BE2C (cell line): ENCODE measurements around the gene NME2.
"Not testable (repeated sequence)": the region's sequence is repeated elsewhere in the genome, so short reads cannot be mapped to it uniquely, and the experiment has no call there.

Experiments used
- DNase-seq: peaks from one replicate; pipeline ENCODE4 v3.0.0-alpha.2; 2020
- H3K27me3 ChIP-seq: fragments of 250-450 bp; sonication (Bioruptor Pico); 2 replicates; pipeline ENCODE4 v1.5.1; 2020; ENCODE audit warnings: mild to moderate bottlenecking
- H3K36me3 ChIP-seq: fragments of 250-450 bp; sonication (Bioruptor Pico); 2 replicates; pipeline ENCODE4 v1.5.1; 2020; ENCODE audit warnings: mild to moderate bottlenecking
- H3K4me1 ChIP-seq: fragments of 250-450 bp; sonication (Bioruptor Pico); 2 replicates; pipeline ENCODE4 v1.5.1; 2020
- H3K4me3 ChIP-seq: 2 replicates; pipeline ENCODE4 v1.5.1; 2011; ENCODE audit warnings: low read depth, low read length
- H3K9me3 ChIP-seq: fragments of 250-450 bp; sonication (Bioruptor Pico); 2 replicates; pipeline ENCODE4 v1.5.1; 2020
- TF ChIP-seq, protein P1 (sequence below): IDR thresholded peaks from 2 replicates; pipeline ENCODE4 v1.5.1; 2012; ENCODE audit warnings: mild to moderate bottlenecking, low read depth, low read length

NME2 gene

DNA sequence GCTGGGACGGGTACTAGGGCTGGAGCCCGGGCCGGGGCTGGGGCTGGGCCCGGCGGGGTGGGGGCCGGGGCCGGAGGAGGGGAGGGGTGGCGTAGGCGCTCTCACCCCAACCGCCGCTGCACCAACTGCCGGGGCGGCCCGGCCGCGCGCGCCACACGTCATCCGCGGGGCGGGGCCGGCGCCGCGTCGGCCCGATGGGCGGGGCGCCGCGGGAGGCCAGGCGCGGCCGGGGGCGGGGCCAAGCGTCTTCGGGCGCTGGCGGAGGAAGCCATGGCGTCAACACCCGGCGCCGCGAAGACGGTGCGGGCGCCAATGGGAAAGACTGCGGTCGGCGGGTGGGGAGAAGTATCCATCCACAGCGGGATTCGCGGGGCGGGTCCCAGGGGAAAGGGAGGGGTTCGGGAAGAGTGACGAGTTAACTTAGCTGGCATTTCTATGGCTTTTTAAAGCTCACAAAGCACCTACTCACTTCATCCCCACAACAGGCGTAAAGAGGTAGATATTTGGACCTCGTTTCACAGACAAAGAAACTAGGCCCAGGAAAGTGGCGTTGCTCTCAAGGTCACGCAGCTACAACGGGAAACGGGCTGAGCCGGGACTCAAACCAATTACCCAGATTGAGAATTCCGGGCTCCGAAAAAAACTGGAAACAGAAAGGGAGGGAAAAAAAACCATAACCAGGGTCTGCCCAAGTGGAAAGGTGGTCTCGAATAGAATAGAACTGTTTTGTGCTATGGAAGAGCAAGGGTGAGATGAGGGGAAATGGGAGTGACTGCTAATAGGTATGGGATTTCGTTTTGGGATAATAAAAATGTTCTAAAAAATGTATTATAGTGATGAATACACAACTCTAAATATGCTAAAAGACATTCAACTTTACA lies 45.2 kb upstream of the NME2 start, which contains the start of gene SPAG9:
TSS of gene SPAG9 (minus strand) at position 130 of the 881 bp plus-strand sequence. CDS start 212 bp downstream, outside the sequence.
- Histone ChIP-seq H3K4me1 (0 out of 2 replicates have a peak, but pooled peaks cover 4% of the 10 kb centered on the region), H3K27me3 (no peaks in the 10 kb centered on the region), H3K9me3 (no peaks in the 10 kb centered on the region), H3K4me3 (peak within 1 kb of the TSS; percentile 93), H3K36me3 (0 out of 2 replicates have a peak, but pooled peaks cover 2% of the 10 kb centered on the region)
- peak; percentile 98 for DNase-seq
- TF ChIP-seq, protein P1, sequence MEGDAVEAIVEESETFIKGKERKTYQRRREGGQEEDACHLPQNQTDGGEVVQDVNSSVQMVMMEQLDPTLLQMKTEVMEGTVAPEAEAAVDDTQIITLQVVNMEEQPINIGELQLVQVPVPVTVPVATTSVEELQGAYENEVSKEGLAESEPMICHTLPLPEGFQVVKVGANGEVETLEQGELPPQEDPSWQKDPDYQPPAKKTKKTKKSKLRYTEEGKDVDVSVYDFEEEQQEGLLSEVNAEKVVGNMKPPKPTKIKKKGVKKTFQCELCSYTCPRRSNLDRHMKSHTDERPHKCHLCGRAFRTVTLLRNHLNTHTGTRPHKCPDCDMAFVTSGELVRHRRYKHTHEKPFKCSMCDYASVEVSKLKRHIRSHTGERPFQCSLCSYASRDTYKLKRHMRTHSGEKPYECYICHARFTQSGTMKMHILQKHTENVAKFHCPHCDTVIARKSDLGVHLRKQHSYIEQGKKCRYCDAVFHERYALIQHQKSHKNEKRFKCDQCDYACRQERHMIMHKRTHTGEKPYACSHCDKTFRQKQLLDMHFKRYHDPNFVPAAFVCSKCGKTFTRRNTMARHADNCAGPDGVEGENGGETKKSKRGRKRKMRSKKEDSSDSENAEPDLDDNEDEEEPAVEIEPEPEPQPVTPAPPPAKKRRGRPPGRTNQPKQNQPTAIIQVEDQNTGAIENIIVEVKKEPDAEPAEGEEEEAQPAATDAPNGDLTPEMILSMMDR = no peak

DNA sequence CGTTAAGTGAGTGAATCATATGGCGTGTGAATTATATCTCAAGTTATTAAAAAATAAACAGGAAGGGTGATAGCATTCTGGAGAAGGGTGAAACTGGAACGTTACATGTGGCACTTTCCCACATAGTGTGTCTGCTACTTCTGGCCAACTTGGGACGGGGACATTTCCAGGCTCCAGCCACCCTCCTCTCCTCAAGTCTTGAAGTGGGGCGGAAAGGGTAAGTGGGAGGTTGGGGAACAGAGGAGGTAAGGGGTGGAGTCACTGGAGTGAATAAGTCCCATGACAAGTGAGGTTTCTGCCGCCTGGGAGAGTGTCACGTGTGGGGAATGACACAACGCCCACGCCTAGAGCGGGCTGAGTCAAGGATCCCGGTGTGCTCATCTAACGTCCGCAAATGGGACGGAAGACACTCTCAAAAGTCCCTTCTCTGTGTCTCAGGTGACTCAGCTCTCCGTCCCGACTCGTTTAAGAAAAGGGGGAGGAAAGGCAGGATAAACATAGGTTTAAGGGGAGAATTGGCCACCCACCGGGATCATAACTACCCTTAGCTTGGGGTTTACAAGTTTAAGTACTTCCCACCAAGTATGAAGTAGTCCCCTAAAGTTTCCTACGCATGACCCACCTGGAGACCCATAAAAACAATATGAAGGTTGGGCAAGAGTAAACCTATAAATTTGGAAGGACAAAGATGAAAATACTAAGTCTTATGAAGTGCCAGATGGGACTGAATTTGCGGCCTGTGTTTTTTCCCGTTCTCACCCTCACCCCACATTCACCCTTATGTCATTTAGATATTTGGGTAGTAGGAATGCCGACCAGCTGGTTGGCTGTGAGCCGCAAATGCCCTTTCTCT lies 44.4 kb upstream of the NME2 start:
- H3K4me3 ChIP-seq = peak overlapping the region; percentile 87
- H3K4me1 ChIP-seq = 0 out of 2 replicates have a peak, but pooled peaks cover 4% of the 10 kb centered on the region
- H3K36me3 ChIP-seq = 0 out of 2 replicates have a peak, but pooled peaks cover 2% of the 10 kb centered on the region
- peak; percentile 44 for DNase-seq
- TF ChIP-seq, protein P1 = no peak
- H3K9me3 ChIP-seq = no peaks in the 10 kb centered on the region
- no peaks in the 10 kb centered on the region for H3K27me3 ChIP-seq

DNA sequence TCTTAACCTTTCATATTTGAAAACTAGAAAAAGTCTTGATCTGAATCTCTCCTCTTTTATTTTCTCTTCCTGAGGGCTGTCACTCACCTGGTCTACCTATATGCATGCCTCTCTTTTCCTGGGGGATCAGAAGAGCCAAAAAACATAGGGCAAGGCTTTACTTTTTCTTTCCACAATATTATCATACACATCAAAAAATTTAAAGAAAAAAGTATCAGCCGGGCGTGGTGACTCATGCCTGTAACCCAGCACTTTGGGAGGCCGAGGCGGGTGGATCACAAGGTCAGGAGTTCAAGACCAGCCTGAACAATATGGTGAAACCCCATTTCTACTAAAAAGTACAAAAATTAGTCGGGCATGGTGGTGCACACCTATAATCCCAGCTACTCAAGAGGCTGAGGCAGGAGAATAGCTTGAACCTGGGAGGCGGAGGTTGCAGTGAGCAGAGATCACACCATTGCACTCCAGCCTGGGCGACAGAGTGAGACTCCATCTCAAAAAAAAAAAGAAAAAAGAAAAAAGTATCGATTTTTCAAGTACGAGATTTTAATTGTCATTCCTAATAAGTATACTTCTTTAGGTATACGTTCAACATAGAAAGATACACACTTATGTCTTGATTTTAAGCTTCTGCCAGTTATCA lies 43.6 kb upstream of the NME2 start:
- H3K4me1 ChIP-seq, H3K4me3 ChIP-seq: not testable (repeated sequence)

DNA sequence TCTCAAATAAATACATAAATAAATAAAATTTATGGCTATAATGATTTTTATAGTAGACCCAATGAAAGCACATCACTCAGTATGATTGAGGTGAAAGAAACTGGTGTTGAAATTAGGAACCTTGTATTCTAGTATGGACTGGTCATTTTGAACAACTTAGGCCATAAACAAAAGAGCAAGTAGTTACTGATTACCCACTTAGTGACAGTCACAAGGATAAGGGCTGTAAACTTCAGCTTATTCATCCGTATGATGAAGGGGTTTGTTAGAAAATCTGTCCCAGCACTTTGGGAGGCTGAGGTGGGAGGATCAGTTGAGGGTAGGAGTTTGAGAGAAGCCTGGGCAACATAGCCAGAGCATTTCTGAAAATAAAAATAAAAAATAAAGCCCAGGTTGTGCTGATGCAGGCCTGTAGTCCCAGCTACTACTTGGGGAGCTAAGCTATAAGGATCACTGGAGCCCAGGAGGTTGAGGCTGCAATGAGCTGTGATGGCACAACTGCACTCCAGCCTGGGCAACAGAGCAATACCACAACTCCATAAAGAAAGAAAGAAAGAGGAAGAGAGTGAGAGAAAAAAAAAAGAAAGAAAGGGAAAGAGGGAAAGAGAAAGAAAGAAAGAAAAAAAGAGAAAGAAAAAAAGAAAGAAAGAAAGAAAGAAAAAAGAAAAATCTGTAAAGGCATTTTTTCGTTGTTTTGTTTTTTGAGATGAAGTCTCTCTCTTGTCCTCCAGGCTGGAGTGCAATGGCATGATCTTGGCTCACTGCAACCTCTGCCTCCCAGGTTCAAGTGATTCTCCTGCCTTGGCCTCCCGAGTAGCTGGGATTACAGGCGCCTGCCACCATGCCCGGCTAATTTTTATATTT lies 41.3 kb upstream of the NME2 start:
- Histone ChIP-seq H3K27me3 (no peaks in the 10 kb centered on the region), H3K4me1 (no peaks in the 10 kb centered on the region), H3K9me3 (no peaks in the 10 kb centered on the region), H3K4me3 (no peak overlapping the region), H3K36me3 (no peaks in the 10 kb centered on the region)
- TF ChIP-seq, protein P1 = no peak
- DNase-seq = no peak

More for the DNA sequence above, 43.6 kb upstream of the NME2 start:
- not testable (repeated sequence) for H3K36me3 ChIP-seq, H3K9me3 ChIP-seq, H3K27me3 ChIP-seq, DNase-seq

DNA sequence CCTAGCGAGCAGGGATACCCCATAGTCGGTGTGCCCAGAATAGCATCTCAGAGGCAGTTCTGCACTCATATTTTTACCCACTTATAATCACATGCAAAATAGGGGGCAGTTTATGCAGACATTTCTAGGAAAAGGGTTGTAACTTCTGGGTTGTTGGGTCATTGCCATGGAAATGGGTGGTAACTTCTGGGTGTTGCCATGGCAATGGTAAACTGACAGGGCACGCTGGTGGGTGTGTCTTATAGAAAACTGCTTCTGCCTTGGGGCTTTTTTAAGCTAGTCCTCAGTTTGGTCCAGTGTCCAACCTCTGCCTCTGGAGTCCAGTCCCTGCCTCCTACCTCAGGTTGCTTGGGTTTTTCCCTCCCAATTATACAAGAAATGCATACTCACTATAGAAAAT lies 38.1 kb upstream of the NME2 start:
- no peaks in the 10 kb centered on the region for H3K9me3 ChIP-seq
- no peak for DNase-seq
- TF ChIP-seq, protein P1 = no peak
- no peaks in the 10 kb centered on the region for H3K4me1 ChIP-seq
- H3K4me3 ChIP-seq = no peak overlapping the region
- no peaks in the 10 kb centered on the region for H3K36me3 ChIP-seq
- no peaks in the 10 kb centered on the region for H3K27me3 ChIP-seq
